Neural crest cell (in vitro differentiated cells): Measurements from ENCODE around the gene SIM1. TPM values are rescaled to one million over a fixed set of nuclear protein-coding genes. Genes with fewer than 3 reads are reported as not detected.

Experiments used
- DNase-seq: peaks from one replicate; pipeline ENCODE4 v3.0.0; 2021; ENCODE audit warnings: low read depth, mixed read lengths, low spot score
- H3K27ac Mint-ChIP-seq: one replicate; pipeline ENCODE4 v1.8.0; 2021; ENCODE audit warnings: mild to moderate bottlenecking, mixed read lengths; ENCODE audit not compliant: unreplicated experiment
- H3K27me3 Mint-ChIP-seq: 2 replicates; pipeline ENCODE4 v1.8.0; 2021; ENCODE audit warnings: low read depth, mild to moderate bottlenecking, mixed read lengths
- H3K36me3 Mint-ChIP-seq: 2 replicates; pipeline ENCODE4 v1.8.0; 2021; ENCODE audit warnings: low read depth, mild to moderate bottlenecking, mixed read lengths
- H3K4me1 Mint-ChIP-seq: 2 replicates; pipeline ENCODE4 v1.8.0; 2021; ENCODE audit warnings: mixed read lengths
- H3K4me3 Mint-ChIP-seq: one replicate; pipeline ENCODE4 v1.8.0; 2021; ENCODE audit warnings: mild to moderate bottlenecking, mixed read lengths
- H3K9me3 Mint-ChIP-seq: 2 replicates; pipeline ENCODE4 v1.8.0; 2021; ENCODE audit warnings: mixed read lengths
- total RNA-seq: library from RNA; stranded (reverse); gene quantifications from 2 replicates; pipeline ENCODE4 v1.2.1, GENCODE V29; 2021
- TF ChIP-seq, protein P1 (sequence below): fragments of 200-600 bp; sonication (generic); conservative IDR thresholded peaks from 2 replicates; pipeline ENCODE4 v1.5.0; 2021; ENCODE audit warnings: antibody characterized with exemption, mild to moderate bottlenecking

The SIM1 gene
- total RNA-seq, 1 donor from 2014 or later, result 0.58 TPM

DNA sequence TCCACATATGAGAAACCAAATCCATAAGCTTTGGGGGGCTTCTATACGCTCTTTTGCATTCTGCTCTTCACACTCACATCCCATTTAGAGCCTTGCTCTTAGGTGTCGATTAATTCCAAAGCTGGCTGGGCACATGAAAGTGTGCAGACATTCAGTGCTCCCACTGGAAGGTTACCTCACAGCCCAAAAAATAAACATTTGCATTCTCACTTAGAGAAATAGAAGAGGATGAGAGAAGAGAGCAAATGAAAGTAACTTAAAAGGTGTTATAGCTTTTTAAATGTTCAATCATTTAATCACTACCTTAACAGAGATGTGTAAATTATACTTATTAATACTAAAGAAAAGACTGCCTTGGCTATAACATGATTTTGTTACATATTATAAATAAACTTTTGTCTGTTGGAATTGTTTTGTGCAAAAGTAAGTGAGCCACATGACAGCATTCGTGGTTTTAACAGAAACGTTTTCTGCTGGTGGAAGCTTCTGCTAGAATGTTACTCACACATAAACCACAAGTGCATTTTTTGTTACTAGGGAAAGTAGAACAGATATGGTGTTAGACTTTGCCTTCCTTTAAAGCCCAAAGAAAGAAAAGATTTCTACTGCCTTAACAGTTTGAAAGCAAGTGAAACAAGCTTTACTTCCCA, 116.7 kb downstream of the SIM1 start:
- no peak for DNase-seq
- Mint-ChIP-seq H3K9me3 (peaks cover 3% of the 10 kb centered on the region), H3K27ac (no peak overlapping the region), H3K4me3 (no peak overlapping the region), H3K4me1 (peaks cover 17% of the 10 kb centered on the region), H3K36me3 (peaks cover 2% of the 10 kb centered on the region), H3K27me3 (no peaks in the 10 kb centered on the region)
- TF ChIP-seq, protein P1, sequence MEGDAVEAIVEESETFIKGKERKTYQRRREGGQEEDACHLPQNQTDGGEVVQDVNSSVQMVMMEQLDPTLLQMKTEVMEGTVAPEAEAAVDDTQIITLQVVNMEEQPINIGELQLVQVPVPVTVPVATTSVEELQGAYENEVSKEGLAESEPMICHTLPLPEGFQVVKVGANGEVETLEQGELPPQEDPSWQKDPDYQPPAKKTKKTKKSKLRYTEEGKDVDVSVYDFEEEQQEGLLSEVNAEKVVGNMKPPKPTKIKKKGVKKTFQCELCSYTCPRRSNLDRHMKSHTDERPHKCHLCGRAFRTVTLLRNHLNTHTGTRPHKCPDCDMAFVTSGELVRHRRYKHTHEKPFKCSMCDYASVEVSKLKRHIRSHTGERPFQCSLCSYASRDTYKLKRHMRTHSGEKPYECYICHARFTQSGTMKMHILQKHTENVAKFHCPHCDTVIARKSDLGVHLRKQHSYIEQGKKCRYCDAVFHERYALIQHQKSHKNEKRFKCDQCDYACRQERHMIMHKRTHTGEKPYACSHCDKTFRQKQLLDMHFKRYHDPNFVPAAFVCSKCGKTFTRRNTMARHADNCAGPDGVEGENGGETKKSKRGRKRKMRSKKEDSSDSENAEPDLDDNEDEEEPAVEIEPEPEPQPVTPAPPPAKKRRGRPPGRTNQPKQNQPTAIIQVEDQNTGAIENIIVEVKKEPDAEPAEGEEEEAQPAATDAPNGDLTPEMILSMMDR, result no peak

DNA sequence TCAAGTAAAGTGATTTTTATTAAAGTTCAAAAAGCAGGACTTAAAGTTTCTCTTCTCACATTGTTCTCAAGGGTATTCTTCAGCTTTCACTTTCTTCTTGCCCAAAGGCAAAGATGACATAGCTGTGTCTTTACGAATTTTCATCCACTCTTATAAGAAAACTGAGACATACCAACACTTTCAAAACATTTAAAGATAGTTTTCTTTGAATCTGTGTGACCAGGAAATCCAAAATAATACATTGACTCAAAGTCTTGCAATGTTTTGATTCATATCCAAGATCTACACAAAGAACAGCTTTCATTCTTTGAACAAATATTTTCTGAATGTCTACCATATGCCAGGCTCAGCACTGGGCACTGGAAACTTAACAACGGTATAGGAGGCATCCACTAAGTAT, 117.9 kb downstream of the SIM1 start:
- Mint-ChIP-seq H3K27me3 (no peaks in the 10 kb centered on the region), H3K27ac (no peak overlapping the region), H3K4me3 (no peak overlapping the region), H3K4me1 (peaks cover 17% of the 10 kb centered on the region), H3K9me3 (peaks cover 3% of the 10 kb centered on the region), H3K36me3 (peaks cover 2% of the 10 kb centered on the region)
- TF ChIP-seq, protein P1, result no peak
- DNase-seq, result no peak

DNA sequence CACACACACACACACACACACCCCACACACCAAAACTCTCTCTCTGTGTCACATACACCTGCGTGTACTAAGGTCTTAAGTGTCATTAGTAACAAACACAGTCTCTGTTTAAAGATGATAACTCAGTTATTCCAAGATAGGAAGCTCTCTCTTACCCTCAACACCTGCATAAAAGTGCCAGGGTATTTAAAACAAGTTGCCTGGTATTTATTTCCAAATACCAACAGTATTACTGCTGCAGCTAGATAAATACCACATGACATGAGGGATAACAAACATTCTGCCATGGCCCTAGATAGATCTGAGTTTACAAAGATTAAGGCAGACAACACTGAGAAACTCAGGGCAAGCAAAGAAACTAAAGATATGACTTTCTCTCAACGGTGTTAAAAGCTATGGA, 118.5 kb downstream of the SIM1 start:
- peaks cover 2% of the 10 kb centered on the region for H3K36me3 Mint-ChIP-seq
- peaks cover 17% of the 10 kb centered on the region for H3K4me1 Mint-ChIP-seq
- no peak overlapping the region for H3K27ac Mint-ChIP-seq
- peaks cover 3% of the 10 kb centered on the region for H3K9me3 Mint-ChIP-seq
- no peak for DNase-seq
- TF ChIP-seq, protein P1, result no peak
- no peaks in the 10 kb centered on the region for H3K27me3 Mint-ChIP-seq
- H3K4me3 Mint-ChIP-seq, result no peak overlapping the region

DNA sequence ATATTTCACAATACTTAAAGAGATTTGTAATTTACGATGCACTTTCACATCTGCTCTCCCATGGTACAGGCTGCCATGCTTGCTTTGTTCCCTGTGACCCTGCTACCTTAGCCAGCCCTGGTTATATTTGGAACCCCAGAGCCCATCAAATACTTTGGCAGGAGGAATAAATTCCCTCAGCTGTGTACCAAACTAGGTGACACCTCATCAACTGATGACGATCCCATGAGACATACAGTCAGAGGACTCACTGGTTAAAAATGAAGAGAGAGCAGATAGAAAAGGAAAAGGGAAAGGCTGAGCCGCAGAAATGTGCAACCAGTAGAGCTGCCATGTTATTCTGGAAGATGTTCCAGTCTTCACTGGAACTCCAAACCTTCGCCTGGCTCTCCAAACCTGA, 120.0 kb downstream of the SIM1 start:
- no peaks in the 10 kb centered on the region for H3K27me3 Mint-ChIP-seq
- H3K36me3 Mint-ChIP-seq, result peaks cover 7% of the 10 kb centered on the region
- H3K4me3 Mint-ChIP-seq, result no peak overlapping the region
- DNase-seq, result no peak
- H3K27ac Mint-ChIP-seq, result no peak overlapping the region
- peaks cover 16% of the 10 kb centered on the region for H3K4me1 Mint-ChIP-seq
- H3K9me3 Mint-ChIP-seq, result peaks cover 11% of the 10 kb centered on the region
- TF ChIP-seq, protein P1, result no peak

DNA sequence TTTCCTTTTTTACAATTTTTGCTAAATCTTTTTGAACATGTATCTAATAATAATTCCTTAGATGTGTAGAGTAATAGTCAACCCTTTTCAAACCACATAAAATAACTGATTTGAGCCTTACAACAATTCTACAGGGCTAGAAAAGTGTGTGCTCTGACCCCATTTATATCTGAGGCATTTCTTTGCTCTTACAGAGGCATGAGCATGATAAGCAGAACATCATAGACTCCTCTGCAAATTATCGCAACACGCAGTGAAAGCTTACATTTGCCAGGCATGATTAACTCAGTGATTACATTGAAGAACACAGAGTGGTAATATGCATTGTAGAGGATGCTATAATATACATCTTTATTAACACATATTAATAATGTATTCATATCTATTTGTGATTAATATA, 120.4 kb downstream of the SIM1 start:
- no peak for DNase-seq
- Mint-ChIP-seq H3K27ac (no peak overlapping the region), H3K36me3 (peaks cover 5% of the 10 kb centered on the region), H3K9me3 (peaks cover 9% of the 10 kb centered on the region), H3K4me1 (peaks cover 12% of the 10 kb centered on the region), H3K4me3 (no peak overlapping the region), H3K27me3 (no peaks in the 10 kb centered on the region)
- TF ChIP-seq, protein P1, result no peak
